IPS-15b (cell line): ENCODE results near the gene JARID2.

Experiments used
- H3K27me3 ChIP-seq: one replicate; pipeline ENCODE4 v1.6.1; 2013; ENCODE audit warnings: low read length; ENCODE audit not compliant: control insufficient read depth, insufficient read depth
- H3K36me3 ChIP-seq: one replicate; pipeline ENCODE4 v1.6.1; 2013; ENCODE audit warnings: low read length; ENCODE audit not compliant: control insufficient read depth, insufficient read depth
- H3K4me1 ChIP-seq: one replicate; pipeline ENCODE4 v1.6.1; 2013; ENCODE audit warnings: mild to moderate bottlenecking, low read length; ENCODE audit not compliant: control insufficient read depth, insufficient read depth
- H3K4me3 ChIP-seq: one replicate; pipeline ENCODE4 v1.5.1; 2013; ENCODE audit warnings: low read depth, low read length
- H3K9ac ChIP-seq: one replicate; pipeline ENCODE4 v1.6.1; 2013; ENCODE audit warnings: low read depth, mild to moderate bottlenecking, low read length
- H3K9me3 ChIP-seq: one replicate; pipeline ENCODE4 v1.6.1; 2013; ENCODE audit warnings: mild to moderate bottlenecking, low read length; ENCODE audit not compliant: control insufficient read depth, insufficient read depth

The JARID2 gene

DNA sequence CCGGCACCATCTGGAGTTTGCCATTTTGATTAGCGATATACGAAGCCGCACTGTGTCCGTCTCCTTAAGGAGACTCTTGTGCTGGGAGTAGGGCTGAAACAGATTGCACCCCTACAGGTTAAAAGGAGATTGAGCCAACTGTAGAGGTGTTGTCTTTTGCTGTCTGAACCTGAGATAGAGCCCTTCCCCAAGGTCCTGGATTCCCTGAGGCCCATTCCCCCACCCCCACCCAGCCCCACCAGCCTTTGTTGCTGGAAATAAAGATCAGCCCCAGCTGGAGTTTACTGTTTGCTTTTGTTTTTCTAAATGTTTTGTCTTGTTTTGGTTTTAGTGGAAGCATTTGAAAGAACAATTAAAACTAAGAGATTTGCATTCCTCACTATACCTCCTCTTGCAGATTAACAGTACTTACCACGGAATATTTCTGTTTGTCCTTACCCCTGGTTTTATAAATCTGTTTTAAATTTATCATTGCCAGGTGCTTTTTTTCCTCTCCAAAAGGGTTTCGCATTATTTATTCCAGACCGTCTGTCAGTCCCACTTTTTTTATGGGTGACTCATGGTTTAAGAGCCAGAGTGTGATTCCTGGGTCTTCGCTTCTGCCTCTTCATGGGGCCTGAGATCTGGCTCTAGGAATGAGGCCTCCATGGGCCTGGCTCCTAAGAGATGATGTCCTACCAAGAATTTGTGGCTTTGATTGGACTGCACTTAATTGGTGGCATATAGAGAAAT lies 247.7 kb downstream of the JARID2 start:
- no peaks in the 10 kb centered on the region for H3K27me3 ChIP-seq
- H3K4me3 ChIP-seq = peak overlapping the region; percentile 28
- H3K9ac ChIP-seq = no peak overlapping the region
- no peaks in the 10 kb centered on the region for H3K9me3 ChIP-seq
- H3K4me1 ChIP-seq = peaks cover 38% of the 10 kb centered on the region
- H3K36me3 ChIP-seq = peaks cover 49% of the 10 kb centered on the region

DNA sequence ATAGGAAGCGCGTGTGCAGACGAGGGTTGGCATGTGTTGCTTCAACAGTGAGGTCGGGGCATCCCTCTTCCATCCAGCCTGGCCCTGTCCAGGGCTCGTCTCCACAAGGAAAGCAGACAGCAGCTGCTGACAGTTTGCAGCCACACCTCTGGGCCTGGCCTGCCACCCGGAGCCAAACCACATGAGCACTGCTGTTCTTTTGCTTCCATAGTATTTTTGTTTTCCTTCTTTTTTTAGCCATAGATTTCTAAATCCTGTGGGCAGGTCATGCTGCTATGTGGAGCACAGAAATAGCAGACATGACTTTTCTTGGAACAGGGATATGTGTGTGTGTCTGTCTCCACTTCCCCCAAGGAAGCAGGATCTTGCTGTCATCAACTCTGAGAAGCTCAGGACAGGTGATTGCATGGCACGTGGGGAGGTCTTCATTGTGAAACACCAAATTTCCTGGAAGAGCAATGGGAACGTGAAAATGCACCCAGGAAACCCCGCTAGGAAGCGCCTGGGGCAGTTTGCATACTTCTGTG lies 249.6 kb downstream of the JARID2 start:
- H3K36me3 ChIP-seq = peaks cover 51% of the 10 kb centered on the region
- H3K27me3 ChIP-seq = no peaks in the 10 kb centered on the region
- H3K4me1 ChIP-seq = peaks cover 35% of the 10 kb centered on the region
- no peak overlapping the region for H3K4me3 ChIP-seq
- no peak overlapping the region for H3K9ac ChIP-seq
- H3K9me3 ChIP-seq = no peaks in the 10 kb centered on the region

DNA sequence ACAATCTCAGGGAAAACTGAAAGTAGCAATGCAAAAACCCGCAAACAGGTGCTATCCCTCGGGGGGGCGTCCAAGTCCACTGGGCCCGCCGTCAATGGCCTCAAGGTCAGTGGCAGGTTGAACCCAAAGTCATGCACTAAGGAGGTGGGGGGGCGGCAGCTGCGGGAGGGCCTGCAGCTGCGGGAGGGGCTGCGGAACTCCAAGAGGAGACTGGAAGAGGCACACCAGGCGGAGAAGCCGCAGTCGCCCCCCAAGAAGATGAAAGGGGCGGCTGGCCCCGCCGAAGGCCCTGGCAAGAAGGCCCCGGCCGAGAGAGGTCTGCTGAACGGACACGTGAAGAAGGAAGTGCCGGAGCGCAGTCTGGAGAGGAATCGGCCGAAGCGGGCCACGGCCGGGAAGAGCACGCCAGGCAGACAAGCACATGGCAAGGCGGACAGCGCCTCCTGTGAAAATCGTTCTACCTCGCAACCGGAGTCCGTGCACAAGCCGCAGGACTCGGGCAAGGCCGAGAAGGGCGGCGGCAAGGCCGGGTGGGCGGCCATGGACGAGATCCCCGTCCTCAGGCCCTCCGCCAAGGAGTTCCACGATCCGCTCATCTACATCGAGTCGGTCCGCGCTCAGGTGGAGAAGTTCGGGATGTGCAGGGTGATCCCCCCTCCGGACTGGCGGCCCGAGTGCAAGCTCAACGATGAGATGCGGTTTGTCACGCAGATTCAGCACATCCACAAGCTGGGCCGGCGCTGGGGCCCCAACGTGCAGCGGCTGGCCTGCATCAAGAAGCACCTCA lies 250.7 kb downstream of the JARID2 start:
- H3K4me1 ChIP-seq = peaks cover 28% of the 10 kb centered on the region
- no peaks in the 10 kb centered on the region for H3K9me3 ChIP-seq
- H3K9ac ChIP-seq = no peak overlapping the region
- peaks cover 61% of the 10 kb centered on the region for H3K36me3 ChIP-seq
- H3K27me3 ChIP-seq = no peaks in the 10 kb centered on the region
- H3K4me3 ChIP-seq = no peak overlapping the region

DNA sequence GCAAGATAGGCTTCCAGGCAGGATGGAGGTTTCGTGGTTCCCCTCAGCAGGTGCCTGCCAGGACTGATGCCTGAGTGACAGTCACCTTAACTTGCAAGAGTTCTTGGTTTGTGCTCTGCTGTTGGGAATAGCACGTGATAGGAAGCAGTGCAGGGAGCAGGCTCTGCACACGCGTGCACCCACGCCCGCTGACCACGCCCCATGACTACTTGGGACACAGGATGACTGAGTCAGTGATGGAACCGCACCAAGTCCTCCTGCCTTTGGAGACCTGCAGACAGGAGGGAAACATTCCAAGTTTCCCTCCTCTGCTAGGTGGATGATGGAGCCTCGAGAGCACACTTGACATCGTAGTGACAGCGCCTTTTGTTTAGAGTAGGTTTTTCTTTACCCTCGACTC lies 252.8 kb downstream of the JARID2 start:
- Histone ChIP-seq H3K36me3 (peaks cover 76% of the 10 kb centered on the region), H3K4me3 (no peak overlapping the region), H3K9ac (no peak overlapping the region), H3K4me1 (peaks cover 8% of the 10 kb centered on the region), H3K27me3 (no peaks in the 10 kb centered on the region), H3K9me3 (no peaks in the 10 kb centered on the region)

DNA sequence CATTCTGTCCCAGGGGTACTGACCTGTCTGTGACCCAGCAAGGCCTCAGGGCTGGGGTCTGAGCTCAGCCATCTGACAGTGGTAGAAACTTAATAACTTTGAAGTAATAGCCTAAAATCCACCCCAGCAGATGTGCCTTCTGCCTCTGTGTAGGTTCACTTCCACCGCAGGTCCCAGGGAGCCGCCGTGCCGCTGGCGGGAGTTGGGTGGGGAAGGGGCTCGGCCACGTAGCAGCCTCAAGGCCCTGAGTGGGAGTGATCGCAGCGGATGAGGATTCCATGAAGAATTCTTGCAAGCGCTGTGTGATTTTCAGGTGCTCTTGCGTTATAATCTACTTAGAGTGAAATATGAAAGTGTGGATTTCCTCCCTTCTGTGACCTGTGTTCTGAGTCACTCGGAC lies 253.3 kb downstream of the JARID2 start:
- H3K9me3 ChIP-seq = no peaks in the 10 kb centered on the region
- no peak overlapping the region for H3K9ac ChIP-seq
- H3K4me3 ChIP-seq = no peak overlapping the region
- H3K27me3 ChIP-seq = no peaks in the 10 kb centered on the region
- H3K4me1 ChIP-seq = peaks cover 3% of the 10 kb centered on the region
- H3K36me3 ChIP-seq = peaks cover 81% of the 10 kb centered on the region

DNA sequence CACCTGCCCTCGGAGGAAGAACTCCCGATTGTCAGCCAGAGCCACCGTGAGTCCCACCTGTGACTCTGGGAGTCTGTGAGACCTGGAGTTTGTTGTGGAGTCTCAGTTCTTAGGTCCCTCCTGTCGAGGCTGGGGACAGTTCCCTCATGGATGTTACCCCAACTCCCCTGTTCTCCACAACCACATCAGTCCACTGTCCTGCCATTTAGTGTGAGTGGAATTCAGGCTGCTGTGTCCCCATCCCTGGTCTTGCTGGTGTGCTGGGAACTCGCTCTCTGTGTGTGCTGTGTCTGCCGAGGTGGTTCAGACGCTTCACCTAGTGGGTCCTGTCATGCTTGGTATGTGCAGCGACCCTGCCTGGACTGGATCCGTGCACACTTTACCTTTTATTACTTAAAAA lies 253.7 kb downstream of the JARID2 start:
- no peak overlapping the region for H3K9ac ChIP-seq
- no peaks in the 10 kb centered on the region for H3K27me3 ChIP-seq
- no peaks in the 10 kb centered on the region for H3K9me3 ChIP-seq
- H3K4me1 ChIP-seq = peaks cover 3% of the 10 kb centered on the region
- no peak overlapping the region for H3K4me3 ChIP-seq
- H3K36me3 ChIP-seq = peaks cover 86% of the 10 kb centered on the region

DNA sequence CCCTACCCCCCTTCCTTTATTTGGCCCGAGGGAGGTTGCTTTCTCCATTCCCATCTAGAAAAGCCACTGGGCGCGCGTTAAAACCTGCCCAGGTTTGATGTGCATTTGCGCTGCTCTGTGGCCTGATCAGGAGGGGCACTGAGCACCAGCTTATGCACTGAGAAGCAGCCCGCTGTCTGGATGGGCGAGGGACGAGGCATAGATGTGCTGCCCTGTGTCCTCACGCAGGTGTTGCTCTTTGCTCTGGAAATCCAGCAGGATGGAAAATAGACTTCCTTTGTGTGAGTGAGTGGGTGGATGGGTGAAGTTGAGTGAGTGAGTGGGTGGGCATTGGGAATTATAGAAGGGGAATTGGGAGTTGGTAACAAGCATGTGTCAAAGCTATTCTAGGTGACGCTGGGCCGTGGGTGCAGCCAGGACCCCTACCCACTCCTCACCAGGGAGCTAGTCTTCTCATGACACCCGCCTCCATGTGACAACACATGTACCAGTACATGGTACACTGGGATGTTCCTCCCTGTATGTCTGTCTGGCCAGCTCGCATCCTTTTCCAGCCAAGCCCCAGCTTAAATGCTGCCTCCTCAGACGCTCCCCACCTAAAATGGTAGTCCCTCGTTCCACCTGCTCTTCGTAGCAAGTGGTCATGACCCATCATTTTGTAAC lies 254.3 kb downstream of the JARID2 start:
- no peaks in the 10 kb centered on the region for H3K27me3 ChIP-seq
- H3K9ac ChIP-seq = no peak overlapping the region
- no peaks in the 10 kb centered on the region for H3K9me3 ChIP-seq
- no peaks in the 10 kb centered on the region for H3K4me1 ChIP-seq
- H3K4me3 ChIP-seq = no peak overlapping the region
- peaks cover 88% of the 10 kb centered on the region for H3K36me3 ChIP-seq

DNA sequence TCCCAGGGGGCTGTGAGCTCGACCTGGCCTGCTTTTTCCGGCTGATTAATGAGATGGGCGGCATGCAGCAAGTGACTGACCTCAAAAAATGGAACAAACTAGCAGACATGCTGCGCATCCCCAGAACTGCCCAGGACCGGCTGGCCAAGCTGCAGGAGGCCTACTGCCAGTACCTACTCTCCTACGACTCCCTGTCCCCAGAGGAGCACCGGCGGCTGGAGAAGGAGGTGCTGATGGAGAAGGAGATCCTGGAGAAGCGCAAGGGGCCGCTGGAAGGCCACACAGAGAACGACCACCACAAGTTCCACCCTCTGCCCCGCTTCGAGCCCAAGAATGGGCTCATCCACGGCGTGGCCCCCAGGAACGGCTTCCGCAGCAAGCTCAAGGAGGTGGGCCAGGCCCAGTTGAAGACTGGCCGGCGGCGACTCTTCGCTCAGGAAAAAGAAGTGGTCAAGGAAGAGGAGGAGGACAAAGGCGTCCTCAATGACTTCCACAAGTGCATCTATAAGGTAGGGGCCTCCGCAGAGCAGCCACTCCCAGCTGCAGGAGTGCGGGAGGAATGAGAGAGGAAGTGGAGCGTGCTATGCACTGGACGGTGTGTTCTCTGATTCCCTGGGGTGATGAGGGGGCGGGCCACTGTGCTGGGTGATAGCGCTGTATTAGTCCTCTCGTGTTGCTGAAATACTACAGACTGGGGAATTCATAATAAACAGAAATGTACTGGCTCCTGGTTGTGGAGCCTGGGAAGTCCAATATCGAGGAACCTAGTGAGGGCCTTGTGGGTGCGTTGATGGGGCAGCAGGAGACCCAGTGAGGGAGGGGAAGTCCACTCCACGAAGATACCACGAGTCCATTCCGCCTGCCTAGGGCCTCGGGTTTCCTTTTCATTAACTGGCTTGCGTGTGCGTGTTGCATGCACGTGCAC lies 255.3 kb downstream of the JARID2 start:
- Histone ChIP-seq H3K9me3 (no peaks in the 10 kb centered on the region), H3K4me1 (no peaks in the 10 kb centered on the region), H3K4me3 (no peak overlapping the region), H3K36me3 (peaks cover 88% of the 10 kb centered on the region), H3K9ac (no peak overlapping the region), H3K27me3 (no peaks in the 10 kb centered on the region)

DNA sequence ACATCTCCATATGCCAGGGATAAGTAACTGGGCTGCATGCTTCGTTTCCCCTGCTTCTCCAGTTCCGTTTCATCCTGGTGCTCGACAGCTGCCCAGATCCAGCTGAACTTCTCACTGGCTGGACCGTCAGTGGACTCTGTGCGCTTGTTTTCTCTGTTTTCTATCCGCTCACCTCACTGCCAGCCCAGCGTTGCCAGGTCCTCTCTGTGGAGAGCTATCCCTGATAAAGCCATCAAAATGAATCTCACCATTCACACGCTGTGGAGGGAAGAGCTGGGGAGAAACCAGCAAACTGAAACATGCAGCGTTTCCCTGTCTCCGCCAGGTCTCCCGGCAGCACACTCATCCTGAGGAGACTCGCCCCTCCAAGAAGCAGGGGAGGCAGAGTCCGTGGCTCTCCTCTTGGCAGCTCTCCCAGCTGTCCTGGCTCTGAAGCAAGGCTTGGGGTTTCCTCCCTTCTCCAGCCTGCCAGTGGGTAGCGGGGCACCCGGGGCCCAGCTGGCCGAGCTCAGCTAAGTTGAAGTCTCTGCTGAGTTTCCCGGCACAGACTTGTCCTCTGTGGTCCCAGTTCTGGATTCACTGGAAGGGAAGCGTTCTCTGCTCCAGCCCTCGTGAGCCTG lies 256.1 kb downstream of the JARID2 start:
- Histone ChIP-seq H3K4me3 (no peak overlapping the region), H3K36me3 (peaks cover 88% of the 10 kb centered on the region), H3K9ac (peak overlapping the region; percentile 19), H3K27me3 (no peaks in the 10 kb centered on the region), H3K9me3 (no peaks in the 10 kb centered on the region), H3K4me1 (peaks cover 2% of the 10 kb centered on the region)

DNA sequence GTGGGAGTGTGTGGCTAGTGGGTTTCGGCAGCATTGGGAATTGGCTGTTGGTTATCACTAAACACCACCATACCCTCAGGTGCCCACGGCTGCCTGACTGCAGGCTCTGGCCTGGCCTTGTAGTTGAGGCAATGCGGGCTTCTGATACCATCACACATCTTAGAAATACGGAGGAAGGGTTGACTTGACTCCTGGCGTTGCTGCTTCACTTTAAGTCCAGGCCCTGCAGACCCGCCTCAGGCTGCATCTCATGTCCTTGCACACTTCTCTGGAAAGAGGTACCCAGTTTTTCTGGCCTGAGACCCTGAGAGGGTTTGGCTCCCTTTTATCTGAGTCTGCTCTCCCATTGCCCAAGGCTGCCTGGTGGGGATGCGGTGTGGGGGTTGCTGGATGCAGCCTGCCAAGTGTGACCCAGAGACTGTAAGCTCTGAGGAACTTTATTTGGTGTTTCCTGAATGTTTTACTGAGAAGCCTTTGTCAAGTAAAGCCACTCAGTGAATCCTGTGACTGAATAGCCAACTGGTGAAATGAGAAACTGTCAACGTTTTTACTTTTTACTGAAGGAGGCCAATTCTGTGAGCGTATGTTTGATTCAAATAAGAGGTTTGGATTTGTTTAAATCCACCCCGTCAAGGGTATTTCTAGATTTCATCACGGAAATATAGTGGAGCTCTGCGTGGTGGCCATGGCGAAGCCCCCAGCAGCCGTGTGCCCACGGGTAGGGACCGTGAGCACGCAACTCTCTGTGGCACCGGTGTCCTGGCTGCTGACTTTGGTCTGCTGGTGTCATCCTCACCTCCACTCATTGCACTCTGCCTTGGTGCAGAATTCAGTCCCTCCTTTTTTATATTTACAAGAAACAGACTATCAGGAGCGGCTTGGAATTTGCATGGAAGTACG lies 256.8 kb downstream of the JARID2 start:
- Histone ChIP-seq H3K9ac (peak overlapping the region; percentile 19), H3K4me1 (peaks cover 8% of the 10 kb centered on the region), H3K27me3 (no peaks in the 10 kb centered on the region), H3K36me3 (peaks cover 91% of the 10 kb centered on the region), H3K9me3 (no peaks in the 10 kb centered on the region), H3K4me3 (no peak overlapping the region)
